Measurements from ENCODE around the gene MME.
A peak's percentile ranks its signal among the peaks of the same experiment; 100 is the strongest.

MME gene

DNA sequence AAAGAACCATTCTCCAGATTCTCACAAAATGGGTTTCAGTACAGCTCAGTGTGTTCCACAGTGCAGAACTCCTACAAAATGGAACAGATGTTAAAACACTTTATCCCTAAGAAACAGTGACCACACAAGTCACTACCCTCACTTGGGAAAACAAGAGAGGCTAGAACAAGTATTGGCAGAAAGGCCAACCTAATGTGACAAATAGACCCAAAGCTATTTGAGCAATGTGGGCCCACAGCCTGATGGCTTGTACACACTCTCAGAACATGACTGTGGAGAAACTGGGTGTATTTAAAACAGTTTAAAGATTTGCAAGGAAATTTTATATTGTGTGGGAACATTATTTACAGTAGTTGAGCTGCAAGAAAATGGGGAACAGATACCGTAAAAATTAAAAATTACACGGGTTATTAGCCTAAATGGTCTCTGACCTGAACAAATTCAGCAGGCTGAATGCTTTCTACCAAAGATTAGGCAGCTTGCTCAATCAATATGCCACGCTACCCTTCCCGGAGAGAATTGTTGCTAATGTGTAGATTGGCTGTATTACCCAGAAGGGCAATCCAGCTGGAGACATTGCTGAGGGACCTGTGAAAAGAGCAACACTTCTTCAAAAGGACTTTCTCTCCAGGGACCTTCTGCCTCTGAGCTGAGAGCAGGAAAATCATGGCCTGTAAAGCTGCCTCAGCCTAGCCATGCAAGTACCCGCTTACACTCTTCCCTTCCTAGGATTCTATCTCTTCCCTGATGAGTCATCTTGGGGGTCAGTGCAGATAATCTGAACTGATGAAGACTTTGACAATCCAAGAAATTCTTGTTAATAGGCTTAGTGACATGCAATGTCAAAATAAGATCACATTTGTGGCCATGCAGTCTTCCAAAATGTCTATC is 116.3 kb downstream of the MME start:
- DNase-seq (ENCODE audit: low spot score) = no peak
- Histone ChIP-seq H3K23ac (ENCODE audit: low read depth, low read length, poor library complexity) (no peak overlapping the region), H2BK12ac (ENCODE audit: low read length) (no peak overlapping the region), H2AFZ (ENCODE audit: low read length) (no peak overlapping the region), H3K36me3 (replicated peaks in 1 of 2; ENCODE audit: control insufficient read depth in 2 of 2, insufficient read depth in 2 of 2, low read length in 2 of 2) (no peaks in the 10 kb centered on the region), H4K91ac (ENCODE audit: low read depth, low read length, poor library complexity) (no peak overlapping the region), H3K4me1 (ENCODE audit: control insufficient read depth in 2 of 2, insufficient read depth in 1 of 2, low read depth in 1 of 2, low read length in 2 of 2) (no peaks in the 10 kb centered on the region), H3K27me3 (ENCODE audit: control insufficient read depth in 3 of 3, insufficient read depth in 3 of 3, low read depth in 1 of 3, low read length in 3 of 3) (no peaks in the 10 kb centered on the region), H3K9ac (ENCODE audit: low read depth, low read length, poor library complexity) (no peak overlapping the region), H3K14ac (ENCODE audit: low read length) (no peak overlapping the region), H3K79me1 (ENCODE audit: low read depth, low read length) (no peaks in the 10 kb centered on the region), H2BK5ac (ENCODE audit: low read length) (no peak overlapping the region), H3K27ac (replicated peaks; ENCODE audit: low read length) (no peak overlapping the region), H3K4me2 (ENCODE audit: insufficient read depth, low read length, poor library complexity, severe bottlenecking) (no peak overlapping the region), H2AK5ac (ENCODE audit: low read depth, low read length) (no peak overlapping the region), H2BK120ac (ENCODE audit: low read depth, low read length) (no peak overlapping the region), H3K9me3 (replicated peaks in 1 of 2; ENCODE audit: control insufficient read depth in 2 of 2, insufficient read depth in 1 of 2, low read depth in 1 of 2, low read length in 2 of 2) (no peaks in the 10 kb centered on the region), H3K18ac (ENCODE audit: low read length) (no peak overlapping the region), H2BK15ac (ENCODE audit: low read length) (no peak overlapping the region), H3K4ac (ENCODE audit: low read length) (no peak overlapping the region), H4K8ac (ENCODE audit: low read depth, low read length) (no peak overlapping the region), H3K4me3 (ENCODE audit: low read length in 2 of 2) (no peak overlapping the region)
- no CpG with 5 or more reads among the region's 5 CpGs for WGBS, 2 donors (ENCODE audit: extremely low coverage in 2 of 2, insufficient read length in 2 of 2, insufficient replicate concordance in 1 of 2)

- Histone ChIP-seq H2BK12ac (ENCODE audit: low read length) (no peak overlapping the region), H4K8ac (ENCODE audit: low read depth, low read length) (no peak overlapping the region), H3K4me2 (ENCODE audit: insufficient read depth, low read length, poor library complexity, severe bottlenecking) (no peak overlapping the region), H2BK120ac (ENCODE audit: low read depth, low read length) (no peak overlapping the region), H2AFZ (ENCODE audit: low read length) (no peak overlapping the region), H3K9me3 (replicated peaks in 1 of 2; ENCODE audit: control insufficient read depth in 2 of 2, insufficient read depth in 1 of 2, low read depth in 1 of 2, low read length in 2 of 2) (no peaks in the 10 kb centered on the region), H4K91ac (ENCODE audit: low read depth, low read length, poor library complexity) (no peak overlapping the region), H3K4me3 (ENCODE audit: low read length in 2 of 2) (no peak overlapping the region), H2BK5ac (ENCODE audit: low read length) (no peak overlapping the region), H2AK5ac (ENCODE audit: low read depth, low read length) (no peak overlapping the region), H3K4ac (ENCODE audit: low read length) (no peak overlapping the region), H2BK15ac (ENCODE audit: low read length) (no peak overlapping the region), H3K27me3 (ENCODE audit: control insufficient read depth in 3 of 3, insufficient read depth in 3 of 3, low read depth in 1 of 3, low read length in 3 of 3) (no peaks in the 10 kb centered on the region), H3K4me1 (ENCODE audit: control insufficient read depth in 2 of 2, insufficient read depth in 1 of 2, low read depth in 1 of 2, low read length in 2 of 2) (no peaks in the 10 kb centered on the region), H3K18ac (ENCODE audit: low read length) (no peak overlapping the region), H3K36me3 (replicated peaks in 1 of 2; ENCODE audit: control insufficient read depth in 2 of 2, insufficient read depth in 2 of 2, low read length in 2 of 2) (no peaks in the 10 kb centered on the region), H3K9ac (ENCODE audit: low read depth, low read length, poor library complexity) (no peak overlapping the region), H3K14ac (ENCODE audit: low read length) (no peak overlapping the region), H3K27ac (replicated peaks; ENCODE audit: low read length) (no peak overlapping the region), H3K23ac (ENCODE audit: low read depth, low read length, poor library complexity) (no peak overlapping the region), H3K79me1 (ENCODE audit: low read depth, low read length) (no peaks in the 10 kb centered on the region)
- no CpG with 5 or more reads among the region's 2 CpGs for WGBS, 2 donors (ENCODE audit: extremely low coverage in 2 of 2, insufficient read length in 2 of 2, insufficient replicate concordance in 1 of 2)
- DNase-seq (ENCODE audit: low spot score) = no peak
These were observed 117.7 kb downstream of the MME start for GRCh38 chr3:155197786-155198185.

GRCh38 chr3:155202626-155203025 is 122.5 kb downstream of the MME start:
- DNase-seq (ENCODE audit: low spot score) = no peak
- H2BK120ac ChIP-seq (ENCODE audit: low read depth, low read length) = no peak overlapping the region
- H3K4me1 ChIP-seq (ENCODE audit: control insufficient read depth in 2 of 2, insufficient read depth in 1 of 2, low read depth in 1 of 2, low read length in 2 of 2) = no peaks in the 10 kb centered on the region
- H3K9me3 ChIP-seq (replicated peaks in 1 of 2; ENCODE audit: control insufficient read depth in 2 of 2, insufficient read depth in 1 of 2, low read depth in 1 of 2, low read length in 2 of 2) = no peaks in the 10 kb centered on the region
- H3K14ac ChIP-seq (ENCODE audit: low read length) = no peak overlapping the region
- H4K8ac ChIP-seq (ENCODE audit: low read depth, low read length) = no peak overlapping the region
- no peak overlapping the region for H3K4me2 ChIP-seq (ENCODE audit: insufficient read depth, low read length, poor library complexity, severe bottlenecking)
- H3K4me3 ChIP-seq (ENCODE audit: low read length in 2 of 2) = no peak overlapping the region
- H2AK5ac ChIP-seq (ENCODE audit: low read depth, low read length) = no peak overlapping the region
- no peak overlapping the region for H2BK12ac ChIP-seq (ENCODE audit: low read length)
- H3K36me3 ChIP-seq (replicated peaks in 1 of 2; ENCODE audit: control insufficient read depth in 2 of 2, insufficient read depth in 2 of 2, low read length in 2 of 2) = no peaks in the 10 kb centered on the region
- no peak overlapping the region for H2BK15ac ChIP-seq (ENCODE audit: low read length)
- H4K91ac ChIP-seq (ENCODE audit: low read depth, low read length, poor library complexity) = no peak overlapping the region
- no peak overlapping the region for H3K23ac ChIP-seq (ENCODE audit: low read depth, low read length, poor library complexity)
- H3K27me3 ChIP-seq (ENCODE audit: control insufficient read depth in 3 of 3, insufficient read depth in 3 of 3, low read depth in 1 of 3, low read length in 3 of 3) = no peaks in the 10 kb centered on the region
- no CpG with 5 or more reads among the region's 4 CpGs for WGBS, 2 donors (ENCODE audit: extremely low coverage in 2 of 2, insufficient read length in 2 of 2, insufficient replicate concordance in 1 of 2)
- H3K9ac ChIP-seq (ENCODE audit: low read depth, low read length, poor library complexity) = no peak overlapping the region
- peak overlapping the region; percentile 3 for H3K18ac ChIP-seq (ENCODE audit: low read length)
- H3K4ac ChIP-seq (ENCODE audit: low read length) = no peak overlapping the region
- H2AFZ ChIP-seq (ENCODE audit: low read length) = no peak overlapping the region
- H3K79me1 ChIP-seq (ENCODE audit: low read depth, low read length) = no peaks in the 10 kb centered on the region
- H3K27ac ChIP-seq (replicated peaks; ENCODE audit: low read length) = no peak overlapping the region
- H2BK5ac ChIP-seq (ENCODE audit: low read length) = no peak overlapping the region

DNA sequence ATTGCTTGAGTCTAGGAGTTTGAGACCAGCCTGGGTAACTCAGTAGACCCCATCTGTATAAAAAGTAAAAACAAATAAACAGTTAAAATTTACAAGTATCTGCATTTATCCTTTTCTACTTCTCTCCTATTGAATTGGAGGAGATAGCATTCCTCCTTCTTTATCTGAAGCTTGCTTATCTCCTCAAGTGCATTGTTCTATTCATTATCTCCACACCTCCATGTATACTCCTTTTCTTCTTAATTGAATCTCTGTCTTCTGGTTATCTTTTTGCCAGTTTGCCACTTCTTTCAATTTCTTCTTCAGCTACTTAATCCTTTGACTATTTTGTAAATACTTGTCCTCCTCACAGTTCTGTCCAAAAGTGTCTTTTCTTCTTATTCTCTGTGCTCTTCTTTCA is 124.7 kb downstream of the MME start:
- no peaks in the 10 kb centered on the region for H3K4me1 ChIP-seq (ENCODE audit: control insufficient read depth in 2 of 2, insufficient read depth in 1 of 2, low read depth in 1 of 2, low read length in 2 of 2)
- no peak overlapping the region for H2BK12ac ChIP-seq (ENCODE audit: low read length)
- no peaks in the 10 kb centered on the region for H3K36me3 ChIP-seq (replicated peaks in 1 of 2; ENCODE audit: control insufficient read depth in 2 of 2, insufficient read depth in 2 of 2, low read length in 2 of 2)
- no peak overlapping the region for H2BK120ac ChIP-seq (ENCODE audit: low read depth, low read length)
- no peaks in the 10 kb centered on the region for H3K79me1 ChIP-seq (ENCODE audit: low read depth, low read length)
- H2BK15ac ChIP-seq (ENCODE audit: low read length) = no peak overlapping the region
- H3K9me3 ChIP-seq (replicated peaks in 1 of 2; ENCODE audit: control insufficient read depth in 2 of 2, insufficient read depth in 1 of 2, low read depth in 1 of 2, low read length in 2 of 2) = no peaks in the 10 kb centered on the region
- no peak overlapping the region for H3K18ac ChIP-seq (ENCODE audit: low read length)
- H3K14ac ChIP-seq (ENCODE audit: low read length) = no peak overlapping the region
- H2AFZ ChIP-seq (ENCODE audit: low read length) = no peak overlapping the region
- DNase-seq (ENCODE audit: low spot score) = no peak
- no peak overlapping the region for H3K4ac ChIP-seq (ENCODE audit: low read length)
- no peak overlapping the region for H3K9ac ChIP-seq (ENCODE audit: low read depth, low read length, poor library complexity)
- H3K4me2 ChIP-seq (ENCODE audit: insufficient read depth, low read length, poor library complexity, severe bottlenecking) = no peak overlapping the region
- H3K23ac ChIP-seq (ENCODE audit: low read depth, low read length, poor library complexity) = no peak overlapping the region
- no peak overlapping the region for H3K4me3 ChIP-seq (ENCODE audit: low read length in 2 of 2)
- no peak overlapping the region for H4K91ac ChIP-seq (ENCODE audit: low read depth, low read length, poor library complexity)
- no peak overlapping the region for H4K8ac ChIP-seq (ENCODE audit: low read depth, low read length)
- no peak overlapping the region for H2AK5ac ChIP-seq (ENCODE audit: low read depth, low read length)
- no peaks in the 10 kb centered on the region for H3K27me3 ChIP-seq (ENCODE audit: control insufficient read depth in 3 of 3, insufficient read depth in 3 of 3, low read depth in 1 of 3, low read length in 3 of 3)
- no peak overlapping the region for H3K27ac ChIP-seq (replicated peaks; ENCODE audit: low read length)
- no peak overlapping the region for H2BK5ac ChIP-seq (ENCODE audit: low read length)
